HCT116 (cell line): ENCODE measurements around the gene KHSRP. TPM values are rescaled to one million over a fixed set of nuclear protein-coding genes. Genes with fewer than 3 reads are reported as not detected.

ENCODE experiments used
- ATAC-seq: fragments of 200-7000 bp; cut with Tn5 transposase; 2 replicates; pipeline ENCODE4 v1.9.1; 2020; ENCODE audit warnings: mild to moderate bottlenecking, moderate library complexity
- BruUV-seq: library from RNA; stranded (reverse); fragments of 400-500 nt; replicated peaks from 2 replicates; lab custom pipeline; 2021; lab: Mats Ljungman, UMichigan
- CTCF ChIA-PET: fragments of 300-600 bp; sonication (Branson Sonifier 250); formaldehyde crosslinking; loops from one replicate; lab custom pipeline; 2021; ENCODE audit warnings: antibody characterized with exemption; lab: Charles Lee
- POLR2A ChIA-PET: fragments of 300-600, 350-600 bp; sonication (Branson Sonifier 250); formaldehyde crosslinking; loops from one replicate; lab custom pipeline; 2021; ENCODE audit warnings: antibody characterized with exemption; lab: Charles Lee
- RAD21 ChIA-PET, 2 experiments: fragments of 300-600 bp; sonication (Branson Sonifier 250); formaldehyde crosslinking; loops; one replicate each; lab custom pipeline; 2023; ENCODE audit warnings: low total read pairs in 2 of 2; ENCODE audit not compliant: uncharacterized antibody in 2 of 2, unreplicated experiment in 2 of 2, low non-redundant PET in 1 of 2; lab: Charles Lee
- DNase-seq: peaks from one replicate; pipeline ENCODE4 v3.0.0-alpha.2; 2010; ENCODE audit warnings: low read depth, low spot score
- H2AFZ ChIP-seq: fragments of 200-600 bp; shearing (Covaris generic), sonication (generic); 2 replicates; pipeline ENCODE4 v1.6.1; 2017; ENCODE audit warnings: low read depth, mixed run types, mixed read lengths, antibody characterized with exemption, low read length; ENCODE audit not compliant: poor library complexity, severe bottlenecking
- H3K27ac ChIP-seq: 2 replicates; pipeline ENCODE4 v1.5.1; 2012; ENCODE audit warnings: low read depth, low read length
- H3K27me3 ChIP-seq: fragments of 200-600 bp; sonication (generic); 2 replicates; pipeline ENCODE4 v1.6.1; 2016; ENCODE audit warnings: mixed run types, low read length, mixed read lengths; ENCODE audit not compliant: insufficient read depth
- H3K36me3 ChIP-seq, 2 experiments: fragments of 200-500 bp in 1 of 2; fragments of 200-600 bp in 1 of 2; sonication (Bioruptor generic) in 1 of 2; sonication (generic) in 1 of 2; 2 replicates each; pipeline versions ENCODE4 v1.5.1 to v1.6.1; 2014 to 2016; ENCODE audit warnings: low read length in 2 of 2, inconsistent platforms in 1 of 2, mixed read lengths in 1 of 2, mixed run types in 1 of 2; ENCODE audit not compliant: insufficient read depth in 2 of 2, control insufficient read depth in 1 of 2
- H3K4me1 ChIP-seq, 2 experiments: fragments of 200-600 bp in 1 of 2; sonication (generic) in 1 of 2; 2 replicates each; pipeline versions ENCODE4 v1.5.1 to v1.6.1; 2012 to 2017; ENCODE audit warnings: low read length in 2 of 2, inconsistent platforms in 1 of 2, mild to moderate bottlenecking in 1 of 2, mixed read lengths in 1 of 2, mixed run types in 1 of 2, moderate library complexity in 1 of 2; ENCODE audit not compliant: insufficient read depth in 2 of 2, control insufficient read depth in 1 of 2
- H3K4me2 ChIP-seq: fragments of 200-600 bp; sonication (generic); 2 replicates; pipeline ENCODE4 v1.6.1; 2017; ENCODE audit warnings: mixed run types, low read length, mixed read lengths
- H3K4me3 ChIP-seq, 2 experiments: fragments of 200-600 bp in 1 of 2; sonication (generic) in 1 of 2; replicated peaks in 1 of 2; 2 replicates each; pipeline ENCODE4 v1.5.1; 2011 to 2016; ENCODE audit warnings: low read length in 2 of 2, control low read depth in 1 of 2, low read depth in 1 of 2, mild to moderate bottlenecking in 1 of 2, mixed read lengths in 1 of 2, mixed run types in 1 of 2
- H3K79me2 ChIP-seq: fragments of 200-600 bp; sonication (generic); 2 replicates; pipeline ENCODE4 v1.6.1; 2017; ENCODE audit warnings: mild to moderate bottlenecking, mixed run types, low read length, moderate library complexity, mixed read lengths; ENCODE audit not compliant: insufficient read depth
- H3K9ac ChIP-seq: fragments of 200-600 bp; sonication (generic); 2 replicates; pipeline ENCODE4 v1.6.1; 2016; ENCODE audit warnings: low read length, mixed read lengths
- H3K9me2 ChIP-seq: fragments of 200-600 bp; sonication (generic), shearing (Covaris generic); 2 replicates; pipeline ENCODE4 v1.6.1; 2017; ENCODE audit warnings: mixed run types, mild to moderate bottlenecking, moderate library complexity; ENCODE audit not compliant: insufficient read depth
- H3K9me3 ChIP-seq, 2 experiments: fragments of 200-500 bp in 1 of 2; fragments of 200-600 bp in 1 of 2; sonication (Bioruptor generic) in 1 of 2; sonication (generic) in 1 of 2; 2 replicates each; pipeline ENCODE4 v1.6.1; 2014 to 2017; ENCODE audit warnings: low read length in 2 of 2, mixed read lengths in 2 of 2, inconsistent platforms in 1 of 2, low read depth in 1 of 2, mild to moderate bottlenecking in 1 of 2, mixed run types in 1 of 2, moderate library complexity in 1 of 2; ENCODE audit not compliant: control insufficient read depth in 1 of 2, insufficient read depth in 1 of 2
- H4K20me1 ChIP-seq: fragments of 200-600 bp; sonication (generic), shearing (Covaris generic); 2 replicates; pipeline ENCODE4 v1.6.1; 2017; ENCODE audit warnings: mixed run types, mild to moderate bottlenecking, moderate library complexity; ENCODE audit not compliant: insufficient read depth
- CEBPB ChIP-seq: IDR thresholded peaks from 2 replicates; pipeline ENCODE4 v1.6.1; 2012; ENCODE audit warnings: low read depth
- CTCF ChIP-seq, 3 experiments: fragments of 200-600 bp in 1 of 3; sonication (generic) in 1 of 3; IDR thresholded peaks in 2 of 3; conservative IDR thresholded peaks in 1 of 3; 2 replicates each; pipeline ENCODE4 v1.5.1; 2012 to 2017; ENCODE audit warnings: low read depth in 2 of 3, low read length in 2 of 3, antibody characterized with exemption in 1 of 3, borderline replicate concordance in 1 of 3, control low read depth in 1 of 3, mild to moderate bottlenecking in 1 of 3, mixed read lengths in 1 of 3, mixed run types in 1 of 3, moderate library complexity in 1 of 3; ENCODE audit not compliant: insufficient read depth in 1 of 3
- ELF1 ChIP-seq: IDR thresholded peaks from 2 replicates; pipeline ENCODE4 v1.6.1; 2012; ENCODE audit warnings: low read depth, borderline replicate concordance
- POLR2A ChIP-seq: IDR thresholded peaks from 2 replicates; pipeline ENCODE4 v1.7.0; 2011; ENCODE audit warnings: borderline replicate concordance; ENCODE audit not compliant: insufficient read depth, insufficient read length; ENCODE audit errors: extremely low read depth
- SIN3A ChIP-seq: IDR thresholded peaks from 2 replicates; pipeline ENCODE4 v1.6.1; 2012; ENCODE audit warnings: low read depth
- TCF7L2 ChIP-seq: IDR thresholded peaks from 2 replicates; pipeline ENCODE4 v1.7.0; 2011; ENCODE audit warnings: borderline replicate concordance, inconsistent platforms; ENCODE audit not compliant: insufficient read depth, insufficient read length; ENCODE audit errors: extremely low read depth
- intact Hi-C: fragments of 100-400 bp; cut with micrococcal nuclease; formaldehyde crosslinking; loops from 2 replicates; pipeline ENCODE4 v1.10.0; 2022
- total RNA-seq: library from RNA; stranded (reverse); gene quantifications from one replicate; pipeline ENCODE4 v1.2.1, GENCODE V29; 2021; ENCODE audit not compliant: unreplicated experiment
- TF ChIP-seq, protein P1 (sequence below): IDR thresholded peaks from 2 replicates; pipeline ENCODE4 v1.6.1; 2012
- TF ChIP-seq, protein P2 (sequence below): IDR thresholded peaks from 2 replicates; pipeline ENCODE4 v1.6.1; 2011; ENCODE audit warnings: mild to moderate bottlenecking, low read length, moderate library complexity; ENCODE audit not compliant: insufficient replicate concordance; ENCODE audit errors: extremely low read depth

KHSRP gene
- total RNA-seq, 1 experiment from 2014 or later = 553 TPM

- ATAC-seq (no peak; the same call in 1 of the 2 replicates), DNase-seq (no peak)
- Histone ChIP-seq H3K4me2 (peak overlapping the region; percentile 79), H3K4me1 (peaks cover 8 to 21% of the 10 kb centered on the region in 2 experiments), H3K27ac (peak overlapping the region; percentile 71), H3K36me3 (peaks cover 19 to 21% of the 10 kb centered on the region in 2 experiments; a peak in 3 of 4 replicates), H3K9ac (peak overlapping the region; percentile 90), H3K9me2 (no peaks in the 10 kb centered on the region), H3K4me3 (peak overlapping the region; percentile 69 to 90), H2AFZ (peak overlapping the region; percentile 87), H4K20me1 (no peaks in the 10 kb centered on the region), H3K9me3 (no peaks in the 10 kb centered on the region), H3K79me2 (peaks cover 40% of the 10 kb centered on the region)
- intact Hi-C loops = no loop called here
- CTCF ChIA-PET = no interaction called here
- POLR2A ChIA-PET = interaction anchor here (1.0 kb wide), 1 partner anchor 10 kb away, joined by 3 read pairs; no protein-coding TSS in a partner anchor
- BruUV-seq = TSS peak; percentile 77
- TF ChIP-seq POLR2A (no peak), SIN3A (0 out of 2 replicates have a peak, but pooled peaks have one; percentile 61)
- TF ChIP-seq, all 23 proteins: peak for 1
- RAD21 ChIA-PET = interaction anchor here in 1 of 2 experiments (0.6 kb wide), 1 partner anchor 34 kb away, joined by 6 read pairs; no protein-coding TSS in a partner anchor
- H3K27me3 ChIP-seq = no peaks in the 10 kb centered on the region
Observed at GRCh38 chr19:6392221-6393073, 32.2 kb downstream of the KHSRP start.

DNA sequence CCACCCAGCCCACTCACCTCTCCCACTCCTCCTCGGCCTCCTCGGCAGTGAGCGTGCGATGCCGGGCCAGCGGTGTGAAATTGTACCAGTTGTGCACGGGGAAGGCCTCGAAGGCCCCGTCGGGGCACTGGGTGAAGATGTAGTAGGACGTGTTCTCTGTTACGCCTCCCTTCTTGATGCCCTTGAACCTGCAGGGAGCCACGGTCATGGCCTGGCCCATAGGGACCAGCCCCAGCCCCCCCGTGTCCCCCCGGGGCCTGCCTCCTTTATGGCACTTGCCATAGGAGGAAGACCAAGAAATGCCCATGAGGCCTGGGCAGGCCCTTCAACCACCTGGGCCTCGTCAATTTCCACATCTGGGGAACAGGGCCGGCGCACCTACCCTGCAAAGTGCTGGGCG is 37.2 kb downstream of the KHSRP start:
- Histone ChIP-seq H3K4me2 (no peak overlapping the region), H3K4me3 (no peak overlapping the region), H3K9me3 (no peaks in the 10 kb centered on the region), H4K20me1 (no peaks in the 10 kb centered on the region), H3K27ac (no peak overlapping the region), H3K27me3 (no peaks in the 10 kb centered on the region), H3K79me2 (peaks cover 36% of the 10 kb centered on the region), H3K9me2 (no peaks in the 10 kb centered on the region), H3K4me1 (peaks cover 6 to 9% of the 10 kb centered on the region in 2 experiments), H2AFZ (no peak overlapping the region), H3K36me3 (peaks cover 34 to 48% of the 10 kb centered on the region in 2 experiments; a peak in 3 of 4 replicates), H3K9ac (no peak overlapping the region)
- ATAC-seq (no peak), DNase-seq (no peak)
- ChIA-PET POLR2A (interaction anchor here (1.0 kb wide), 1 partner anchor 14 kb away, joined by 3 read pairs; no protein-coding TSS in a partner anchor), CTCF (no interaction called here), RAD21 (no interaction called here)
- intact Hi-C loops = no loop called here
- TF ChIP-seq, protein P1, sequence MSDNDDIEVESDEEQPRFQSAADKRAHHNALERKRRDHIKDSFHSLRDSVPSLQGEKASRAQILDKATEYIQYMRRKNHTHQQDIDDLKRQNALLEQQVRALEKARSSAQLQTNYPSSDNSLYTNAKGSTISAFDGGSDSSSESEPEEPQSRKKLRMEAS = no peak
- TF ChIP-seq CEBPB (no peak), TCF7L2 (no peak), ELF1 (no peak), CTCF (IDR thresholded peaks at IDR 0.05 in 2 of 3, conservative IDR thresholded peaks at IDR 0.05 in 1 of 3; ENCODE audit: borderline replicate concordance in 1 of 3, insufficient read depth in 1 of 3, low read depth in 2 of 3, low read length in 2 of 3) (no peak)
- TF ChIP-seq, protein P2, sequence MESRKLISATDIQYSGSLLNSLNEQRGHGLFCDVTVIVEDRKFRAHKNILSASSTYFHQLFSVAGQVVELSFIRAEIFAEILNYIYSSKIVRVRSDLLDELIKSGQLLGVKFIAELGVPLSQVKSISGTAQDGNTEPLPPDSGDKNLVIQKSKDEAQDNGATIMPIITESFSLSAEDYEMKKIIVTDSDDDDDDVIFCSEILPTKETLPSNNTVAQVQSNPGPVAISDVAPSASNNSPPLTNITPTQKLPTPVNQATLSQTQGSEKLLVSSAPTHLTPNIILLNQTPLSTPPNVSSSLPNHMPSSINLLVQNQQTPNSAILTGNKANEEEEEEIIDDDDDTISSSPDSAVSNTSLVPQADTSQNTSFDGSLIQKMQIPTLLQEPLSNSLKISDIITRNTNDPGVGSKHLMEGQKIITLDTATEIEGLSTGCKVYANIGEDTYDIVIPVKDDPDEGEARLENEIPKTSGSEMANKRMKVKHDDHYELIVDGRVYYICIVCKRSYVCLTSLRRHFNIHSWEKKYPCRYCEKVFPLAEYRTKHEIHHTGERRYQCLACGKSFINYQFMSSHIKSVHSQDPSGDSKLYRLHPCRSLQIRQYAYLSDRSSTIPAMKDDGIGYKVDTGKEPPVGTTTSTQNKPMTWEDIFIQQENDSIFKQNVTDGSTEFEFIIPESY = no peak
- BruUV-seq = no TSS peak
